ENCODE data around the gene RET. TPM values are rescaled to one million over a fixed set of nuclear protein-coding genes. Genes with fewer than 3 reads are reported as not detected.

Gene RET
- total RNA-seq, 4 donors from 2014 or later, result 0.27 to 2.1 (median 0.88) TPM

DNA sequence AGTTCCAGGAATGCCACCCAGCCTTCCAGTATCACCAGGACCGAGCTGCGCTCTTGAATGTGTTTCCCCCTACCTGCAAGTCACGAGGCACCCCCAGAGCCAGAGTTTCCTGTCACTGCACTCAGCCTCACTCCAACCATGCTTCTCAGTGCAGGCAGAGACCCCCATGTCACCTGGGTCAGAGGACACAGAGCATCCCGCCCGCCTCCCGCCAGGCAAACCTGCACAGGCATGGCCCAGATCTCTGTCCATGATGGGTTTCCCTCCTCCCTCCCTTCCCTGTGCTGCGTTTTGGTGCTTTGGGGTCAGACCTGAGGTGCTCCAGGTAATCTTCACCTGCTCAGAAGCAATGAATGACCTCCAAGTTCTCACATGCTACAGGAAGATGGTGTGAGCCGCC, 3.1 kb upstream of the RET start:
- Histone ChIP-seq H3K27ac (no peak overlapping the region), H3K4me3 (replicated peaks in 1 of 3) (no peak overlapping the region), H3K9me3 (no peaks in the 10 kb centered on the region), H3K36me3 (no peaks in the 10 kb centered on the region), H3K4me1 (peaks cover 0 to 11% of the 10 kb centered on the region in 2 donors), H3K27me3 (no peaks in the 10 kb centered on the region)
- intact Hi-C loops (cut with DNase I), result no loop called here
- DNase-seq, result no peak
- TF ChIP-seq, protein P1, sequence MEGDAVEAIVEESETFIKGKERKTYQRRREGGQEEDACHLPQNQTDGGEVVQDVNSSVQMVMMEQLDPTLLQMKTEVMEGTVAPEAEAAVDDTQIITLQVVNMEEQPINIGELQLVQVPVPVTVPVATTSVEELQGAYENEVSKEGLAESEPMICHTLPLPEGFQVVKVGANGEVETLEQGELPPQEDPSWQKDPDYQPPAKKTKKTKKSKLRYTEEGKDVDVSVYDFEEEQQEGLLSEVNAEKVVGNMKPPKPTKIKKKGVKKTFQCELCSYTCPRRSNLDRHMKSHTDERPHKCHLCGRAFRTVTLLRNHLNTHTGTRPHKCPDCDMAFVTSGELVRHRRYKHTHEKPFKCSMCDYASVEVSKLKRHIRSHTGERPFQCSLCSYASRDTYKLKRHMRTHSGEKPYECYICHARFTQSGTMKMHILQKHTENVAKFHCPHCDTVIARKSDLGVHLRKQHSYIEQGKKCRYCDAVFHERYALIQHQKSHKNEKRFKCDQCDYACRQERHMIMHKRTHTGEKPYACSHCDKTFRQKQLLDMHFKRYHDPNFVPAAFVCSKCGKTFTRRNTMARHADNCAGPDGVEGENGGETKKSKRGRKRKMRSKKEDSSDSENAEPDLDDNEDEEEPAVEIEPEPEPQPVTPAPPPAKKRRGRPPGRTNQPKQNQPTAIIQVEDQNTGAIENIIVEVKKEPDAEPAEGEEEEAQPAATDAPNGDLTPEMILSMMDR (IDR thresholded peaks at IDR 0.05), result no peak
- no peak for TF ChIP-seq POLR2A (IDR thresholded peaks at IDR 0.05)
- 82 to 91% methylated on average over 5 to 7 of the region's 8 CpGs for WGBS, 2 donors

DNA sequence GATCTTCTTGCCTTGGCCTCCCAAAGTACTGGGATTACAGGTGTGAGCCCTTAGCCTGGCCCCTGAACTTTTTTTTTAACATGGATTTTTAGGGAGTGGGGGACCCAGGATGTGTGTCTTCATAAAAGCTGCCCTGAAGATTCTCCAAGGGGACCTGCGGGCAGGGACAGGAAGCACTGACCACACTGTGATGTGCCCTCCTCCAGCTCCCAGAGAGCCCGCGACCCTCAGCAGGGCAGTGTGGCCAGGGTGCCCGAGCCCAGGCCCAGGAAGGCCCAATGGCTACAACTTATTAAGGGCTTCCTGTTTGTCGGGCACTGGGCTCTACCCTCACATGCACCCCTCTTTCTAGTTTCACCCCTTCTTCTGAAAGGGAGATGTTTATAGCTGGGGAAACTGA, 2.5 kb upstream of the RET start:
- intact Hi-C loops (cut with DNase I), result no loop called here
- H3K36me3 ChIP-seq, result no peaks in the 10 kb centered on the region
- H3K27me3 ChIP-seq, result no peaks in the 10 kb centered on the region
- H3K27ac ChIP-seq, result no peak overlapping the region
- no peaks in the 10 kb centered on the region for H3K9me3 ChIP-seq
- H3K4me1 ChIP-seq, result peaks cover 0 to 11% of the 10 kb centered on the region in 2 donors
- H3K4me3 ChIP-seq (replicated peaks in 1 of 3), result no peak overlapping the region
- WGBS, 2 donors, result 80 to 93% methylated on average over 2 to 5 of the region's 5 CpGs
- TF ChIP-seq, protein P1 (IDR thresholded peaks at IDR 0.05), result no peak
- TF ChIP-seq POLR2A (IDR thresholded peaks at IDR 0.05), result no peak
- DNase-seq, result no peak

DNA sequence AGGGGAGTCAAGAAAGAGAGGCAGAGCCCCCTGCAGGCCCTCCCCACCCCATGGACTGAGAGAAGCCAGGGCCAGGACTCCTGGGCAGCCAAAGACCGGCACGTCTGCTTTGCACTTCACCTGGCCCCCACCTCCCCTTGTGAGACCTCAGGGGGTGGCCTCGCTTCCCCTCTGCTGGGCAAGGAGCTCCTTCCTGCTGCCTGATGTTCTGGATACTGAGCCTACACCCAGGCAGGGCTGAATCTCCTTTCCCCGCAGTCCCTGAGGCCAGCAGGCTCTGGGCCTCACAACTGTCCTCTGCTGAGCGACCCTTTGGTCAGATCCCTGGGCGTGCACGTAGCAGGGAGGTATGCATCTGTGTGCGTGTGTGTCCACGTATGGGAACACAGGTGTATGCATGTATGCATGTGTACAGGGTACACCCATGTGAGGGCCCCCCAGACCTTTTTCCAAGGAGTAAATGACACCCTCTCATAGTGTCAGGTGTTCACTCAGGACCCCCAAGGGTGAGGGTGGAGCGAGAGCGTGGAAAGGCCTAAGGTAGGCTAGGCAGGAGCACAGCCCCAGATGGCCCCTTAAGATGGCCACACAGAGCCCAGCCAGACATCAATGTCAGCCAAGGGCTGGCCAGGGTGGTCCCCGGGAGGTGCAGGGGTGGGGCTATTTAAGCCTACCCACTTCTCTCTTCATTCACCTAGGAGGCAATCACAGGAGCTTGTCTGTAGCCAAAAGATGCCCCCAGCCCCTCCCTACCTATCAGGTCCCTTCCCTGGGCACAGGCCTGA, 1.9 kb upstream of the RET start:
- H3K36me3 ChIP-seq, result no peaks in the 10 kb centered on the region
- H3K9me3 ChIP-seq, result no peaks in the 10 kb centered on the region
- no peaks in the 10 kb centered on the region for H3K27me3 ChIP-seq
- intact Hi-C loops (cut with DNase I), result no loop called here
- 80% methylated on average over 8 to 11 of the region's 12 CpGs for WGBS, 2 donors
- no peak overlapping the region for H3K4me3 ChIP-seq (replicated peaks in 1 of 3)
- H3K27ac ChIP-seq, result no peak overlapping the region
- H3K4me1 ChIP-seq, result peaks cover 0 to 11% of the 10 kb centered on the region in 2 donors
- TF ChIP-seq, protein P1 (IDR thresholded peaks at IDR 0.05), result no peak
- no peak for TF ChIP-seq POLR2A (IDR thresholded peaks at IDR 0.05)
- DNase-seq, result no peak

DNA sequence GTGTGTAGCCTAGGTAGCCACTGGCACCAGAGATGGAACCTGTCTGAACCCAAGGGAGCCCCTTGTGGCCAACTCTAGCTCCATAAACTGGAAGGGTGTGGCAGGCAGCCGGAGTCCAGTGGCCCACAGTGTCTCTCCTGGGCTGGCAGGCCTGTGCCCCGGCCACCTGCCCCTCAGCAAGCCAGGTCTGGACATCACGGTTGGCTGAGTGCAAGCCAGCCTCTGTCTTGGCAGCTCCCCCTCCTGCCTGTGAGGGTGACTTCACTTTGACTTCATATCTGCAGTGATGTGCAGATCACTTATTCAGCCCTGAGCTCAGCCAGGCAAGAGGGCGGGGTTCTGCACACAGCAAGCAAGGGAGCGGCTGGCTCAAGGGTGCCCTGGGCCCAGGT, 1.3 kb upstream of the RET start:
- Histone ChIP-seq H3K9me3 (no peaks in the 10 kb centered on the region), H3K4me1 (peaks cover 0 to 11% of the 10 kb centered on the region in 2 donors), H3K36me3 (no peaks in the 10 kb centered on the region), H3K27me3 (no peaks in the 10 kb centered on the region), H3K4me3 (replicated peaks in 1 of 3) (no peak overlapping the region), H3K27ac (no peak overlapping the region)
- no peak for TF ChIP-seq POLR2A (IDR thresholded peaks at IDR 0.05)
- TF ChIP-seq, protein P1 (IDR thresholded peaks at IDR 0.05), result no peak
- intact Hi-C loops (cut with DNase I), result no loop called here
- DNase-seq, result no peak
- WGBS, 2 donors, result 48 to 64% methylated on average over 3 to 4 of the region's 5 CpGs

DNA sequence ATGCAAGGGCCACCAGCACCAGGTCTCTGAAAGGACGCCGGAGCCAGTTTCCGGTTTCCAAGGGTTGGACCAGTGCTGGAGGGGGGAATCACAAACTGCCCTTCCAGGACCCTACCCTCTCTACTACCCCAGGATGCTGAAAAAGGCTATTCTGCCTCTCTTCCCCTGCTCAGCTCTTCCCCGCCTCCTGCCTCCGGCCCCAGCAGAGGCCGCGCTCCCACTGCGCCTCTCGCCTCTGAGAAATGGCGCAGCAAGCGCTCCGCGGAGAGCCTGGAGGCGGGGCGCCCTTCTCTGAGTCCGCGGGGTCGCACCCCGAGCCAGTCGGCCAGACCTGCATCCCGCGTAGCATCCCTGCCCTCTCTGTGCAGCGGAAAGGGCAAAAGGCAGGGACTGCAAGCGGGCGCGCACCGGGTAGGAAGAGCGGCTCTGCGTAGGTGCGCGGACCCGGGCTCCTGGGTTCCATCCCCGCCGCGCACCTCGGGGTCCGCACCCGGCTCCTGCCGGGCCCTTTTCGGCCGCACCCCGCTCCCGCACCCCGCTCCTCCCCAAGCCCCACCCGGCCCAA, 476 bp upstream of the RET start:
- 5 to 7% methylated on average over 18 to 20 of the region's 45 CpGs for WGBS, 2 donors
- Histone ChIP-seq H3K27ac (no peak overlapping the region), H3K27me3 (no peaks in the 10 kb centered on the region), H3K4me3 (replicated peaks in 1 of 3) (peak overlapping the region in 1 of 3 donors; percentile 12), H3K9me3 (no peaks in the 10 kb centered on the region), H3K36me3 (no peaks in the 10 kb centered on the region), H3K4me1 (peaks cover 0 to 11% of the 10 kb centered on the region in 2 donors)
- intact Hi-C loops (cut with DNase I), result no loop called here
- no peak for DNase-seq
- TF ChIP-seq POLR2A (IDR thresholded peaks at IDR 0.05), result no peak
- TF ChIP-seq, protein P1 (IDR thresholded peaks at IDR 0.05), result no peak

Data from thyroid gland (tissue), 4 donors.